Right cardiac atrium (tissue), 5 donors: ENCODE data around the gene GAS7. TPM values are rescaled to one million over a fixed set of nuclear protein-coding genes. Genes with fewer than 3 reads are reported as not detected.

Experiments used
- ATAC-seq, 2 donors: fragments of 200-7000 bp; cut with Tn5 transposase; one replicate each; pipeline versions ENCODE4 v1.8.0 to v1.9.1; 2020; ENCODE audit warnings: moderate library complexity in 2 of 2, mild to moderate bottlenecking in 1 of 2
- DNase-seq, 3 donors: peaks; one replicate each; pipeline ENCODE4 v3.0.0-alpha.2; 2020
- H3K27ac ChIP-seq: one replicate; pipeline ENCODE4 v1.5.1; 2013; ENCODE audit warnings: mild to moderate bottlenecking, low read length, control low read depth, moderate library complexity
- H3K27me3 ChIP-seq: one replicate; pipeline ENCODE4 v1.6.1; 2013; ENCODE audit not compliant: control insufficient read depth, insufficient read depth
- H3K4me1 ChIP-seq: one replicate; pipeline ENCODE4 v1.6.1; 2013; ENCODE audit warnings: low read length; ENCODE audit not compliant: control insufficient read depth, insufficient read depth
- H3K4me3 ChIP-seq: one replicate; pipeline ENCODE4 v1.5.1; 2013; ENCODE audit warnings: low read length, control low read depth
- H3K9me3 ChIP-seq: one replicate; pipeline ENCODE4 v1.6.1; 2013; ENCODE audit warnings: low read length; ENCODE audit not compliant: control insufficient read depth
- WGBS: extraction: QIAGEN DNeasy Blood & Tissue Kit; methylation state at CpG from one replicate; pipeline ENCODE4 v1.1.7; 2013; 5-methylcytosine and 5-hydroxymethylcytosine counted together
- intact Hi-C, 4 donors: fragments of 100-400 bp; cut with DNase I; formaldehyde crosslinking; loops; one replicate each; pipeline versions ENCODE4 v1.11.0 to v1.14.0; 2022 to 2023
- polyA plus RNA-seq: library from polyadenylated mRNA; stranded (reverse); fragments of 200-250 nt; gene quantifications from one replicate; pipeline ENCODE4 v1.2.3, GENCODE V29; 2013
- total RNA-seq, 4 donors: library from RNA; stranded (reverse); fragmentation: NEBNext Ultra II Directional; extraction: Animal tissue kit (Norgen Biotek cat#: 25700); gene quantifications; one replicate each; pipeline ENCODE4 v1.2.1, GENCODE V29; 2021
- donor health status: healthy with polysubstance abuse.
- donor health status: DM: no; HTN: yes; CAD: no.
- donor health status: DM: no; HTN: no; CAD: no.
- donor health status: DM: no; HTN: yes; CAD: no; lungs with severe emphysema.
- donor health status: DM: yes; HTN: yes; CAD: no.

GAS7 gene
- total and polyA plus RNA-seq, 5 donors = 40.3 to 200 (median 113) TPM

DNA sequence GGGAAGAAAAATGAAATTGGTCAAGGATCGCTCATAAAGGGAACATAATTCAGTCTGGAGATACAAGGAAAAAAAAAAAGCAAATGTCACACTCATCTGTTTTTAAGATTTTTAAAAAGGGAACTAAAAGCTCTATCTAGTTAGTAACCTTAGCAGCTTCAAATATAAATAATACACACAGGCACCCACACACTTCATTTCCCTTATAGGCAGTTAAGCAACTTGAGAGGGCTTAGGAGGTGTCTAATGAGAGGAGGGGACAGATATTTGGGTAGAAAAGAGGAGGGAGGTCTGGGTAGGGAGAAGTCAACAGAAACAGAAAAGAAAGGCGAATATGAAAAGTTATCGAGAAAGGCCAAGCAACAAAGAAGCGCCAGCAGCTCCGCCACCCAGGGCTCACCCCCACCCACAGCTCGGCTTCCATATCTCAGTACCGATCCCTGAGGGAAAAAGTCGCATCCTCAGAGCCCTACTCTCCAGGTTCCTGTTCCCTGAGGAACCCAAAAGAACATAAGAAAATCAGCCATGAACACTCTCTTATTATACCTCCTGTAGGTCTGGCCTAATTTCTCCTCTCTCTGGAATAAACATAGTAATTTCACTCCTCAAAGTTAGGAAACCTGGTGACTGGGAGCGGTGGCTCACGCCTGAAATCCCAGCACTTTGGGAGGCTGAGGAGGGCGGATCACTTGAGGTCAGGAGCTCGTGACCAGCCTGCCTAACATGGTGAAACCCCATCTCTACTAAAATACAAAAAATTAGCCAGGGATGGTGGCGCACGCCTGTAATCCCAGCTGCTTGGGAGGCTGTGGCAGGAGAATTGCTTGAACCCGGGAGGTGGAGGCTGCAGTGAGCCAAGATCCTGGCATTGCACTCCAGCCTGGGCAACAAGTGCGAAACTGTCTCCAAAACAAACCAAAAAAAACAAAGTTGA, 223.7 kb downstream of the GAS7 start:
- Histone ChIP-seq H3K4me1 (peaks cover 9% of the 10 kb centered on the region), H3K4me3 (no peak overlapping the region), H3K9me3 (no peaks in the 10 kb centered on the region), H3K27me3 (no peaks in the 10 kb centered on the region), H3K27ac (peak overlapping the region; percentile 77)
- intact Hi-C loops = loop anchor here in 1 of 4 donors (5.0 kb wide), 1 partner anchor 248 kb away; no protein-coding TSS in a partner anchor
- WGBS = 74% methylated on average over 16 of the region's 16 CpGs
- no peak for ATAC-seq
- no peak for DNase-seq

DNA sequence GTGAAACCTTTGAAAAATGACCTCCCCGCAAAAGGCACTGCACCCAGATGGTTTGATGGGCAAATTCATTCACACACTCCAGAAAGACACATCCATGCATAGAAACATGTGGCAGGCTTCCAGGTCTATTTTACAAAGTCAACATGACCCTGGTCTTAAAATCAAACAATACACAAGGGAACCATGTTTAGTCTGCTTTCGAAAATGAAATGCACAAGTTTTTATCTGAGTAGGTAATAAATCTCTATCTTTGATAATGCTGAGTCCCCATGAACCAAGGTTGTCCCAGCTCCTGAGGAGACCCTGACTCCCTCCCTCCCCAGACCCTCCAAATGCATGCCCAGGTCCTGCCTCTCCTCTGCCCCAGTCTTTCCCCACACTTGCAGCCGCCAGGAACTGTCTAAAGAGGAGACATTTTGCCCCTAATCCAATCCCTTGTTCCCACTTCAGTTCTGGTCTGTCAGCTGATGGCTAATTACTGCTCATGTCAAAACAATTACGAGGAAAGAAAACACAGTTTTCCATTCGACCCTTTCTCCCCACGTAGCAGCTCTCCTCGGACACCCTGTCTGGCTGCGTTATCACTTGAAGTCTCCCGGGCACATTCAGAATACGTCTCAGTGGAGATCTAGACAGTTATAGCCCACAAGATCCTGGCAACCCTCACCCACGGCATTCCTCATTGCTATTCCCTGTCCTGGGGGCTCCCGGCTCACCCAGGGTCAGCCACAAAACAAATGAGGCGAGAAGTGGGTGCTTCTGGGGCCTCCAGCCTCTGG, 224.5 kb downstream of the GAS7 start:
- H3K4me1 ChIP-seq = peaks cover 9% of the 10 kb centered on the region
- H3K4me3 ChIP-seq = no peak overlapping the region
- no peaks in the 10 kb centered on the region for H3K9me3 ChIP-seq
- peak overlapping the region; percentile 77 for H3K27ac ChIP-seq
- ATAC-seq (no peak), DNase-seq (no peak)
- no peaks in the 10 kb centered on the region for H3K27me3 ChIP-seq
- WGBS = 32% methylated on average over 13 of the region's 13 CpGs
- intact Hi-C loops = no loop called here

DNA sequence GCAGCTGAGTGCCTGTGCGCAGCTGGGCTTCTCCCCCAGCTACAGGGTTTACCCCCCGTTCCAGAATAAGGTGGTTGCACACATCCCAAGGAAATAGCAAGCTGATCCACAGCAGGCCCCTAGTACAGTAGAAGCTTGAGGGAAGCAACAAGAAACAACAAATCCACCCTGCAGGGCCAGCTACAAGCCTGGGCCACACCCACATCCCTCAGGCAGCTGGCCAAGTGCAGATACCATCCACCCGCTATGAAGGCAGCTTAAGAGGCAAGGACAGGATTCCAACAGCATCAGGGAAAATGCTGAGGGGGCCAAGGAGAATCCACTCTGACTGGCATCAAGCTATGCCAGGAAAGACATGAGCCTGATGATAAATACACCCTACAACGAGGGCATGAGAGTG, 226.4 kb downstream of the GAS7 start:
- Histone ChIP-seq H3K4me1 (peaks cover 9% of the 10 kb centered on the region), H3K27ac (no peak overlapping the region), H3K27me3 (no peaks in the 10 kb centered on the region), H3K4me3 (no peak overlapping the region), H3K9me3 (no peaks in the 10 kb centered on the region)
- ATAC-seq (peak; percentile 83 to 89), DNase-seq (peak; percentile 86 to 95 (median 90))
- 36% methylated on average over 4 of the region's 4 CpGs for WGBS
- intact Hi-C loops = no loop called here

DNA sequence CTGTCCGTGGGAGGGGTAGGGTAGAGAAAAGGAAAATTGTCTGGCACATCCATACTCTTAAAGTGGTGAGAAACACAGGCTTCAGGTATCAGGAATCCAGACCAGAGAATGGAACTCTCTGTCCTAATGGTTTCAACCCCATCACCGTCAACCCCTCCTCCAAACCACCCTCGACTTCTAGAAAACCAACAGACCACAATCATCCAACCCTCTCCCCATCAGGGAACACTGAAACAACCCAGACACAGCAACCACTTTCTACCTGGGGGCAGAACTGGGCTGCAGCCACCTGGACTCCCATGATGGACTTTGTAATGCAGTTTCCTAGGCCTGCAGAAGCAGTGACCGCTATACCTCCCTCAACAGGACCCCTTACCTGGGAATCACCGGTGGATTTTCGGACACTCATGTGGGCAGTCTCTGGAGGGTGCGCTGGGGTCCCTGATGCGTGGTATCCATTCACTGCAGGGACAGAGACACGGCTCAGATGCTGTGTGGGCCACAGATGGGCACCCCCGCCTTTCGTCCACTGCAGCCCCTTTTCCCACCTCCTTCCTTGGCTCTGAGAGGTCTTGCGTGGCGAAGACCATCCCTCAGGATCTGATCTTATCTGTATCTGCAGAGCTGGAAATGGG, 229.0 kb downstream of the GAS7 start:
- Histone ChIP-seq H3K27ac (no peak overlapping the region), H3K9me3 (no peaks in the 10 kb centered on the region), H3K4me1 (peaks cover 9% of the 10 kb centered on the region), H3K4me3 (no peak overlapping the region), H3K27me3 (no peaks in the 10 kb centered on the region)
- intact Hi-C loops = loop anchor here in 3 of 4 donors (5.0 to 10.0 kb wide), 2 partner anchors 255 to 258 kb away; no protein-coding TSS in a partner anchor
- DNase-seq = no peak
- 79% methylated on average over 13 of the region's 13 CpGs for WGBS
- no peak for ATAC-seq

DNA sequence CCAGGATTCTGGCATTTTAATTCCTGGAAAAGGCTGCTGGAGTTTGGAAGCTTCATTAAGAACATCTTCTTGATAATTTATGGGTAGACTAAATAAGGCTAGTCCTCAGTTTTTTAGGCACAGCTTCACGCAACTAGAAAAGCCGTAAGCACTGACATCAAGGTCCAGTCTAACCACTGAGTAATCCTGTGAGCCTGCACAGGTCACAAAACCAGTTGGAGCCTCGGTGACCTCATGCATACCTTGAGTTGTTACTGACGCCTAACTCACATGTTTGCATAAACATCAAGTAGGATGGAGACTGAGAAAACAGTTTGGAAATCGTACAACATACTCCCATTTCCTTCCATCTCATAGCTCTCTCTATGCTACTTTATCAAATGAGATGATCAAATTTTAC, 229.5 kb downstream of the GAS7 start:
- Histone ChIP-seq H3K4me1 (peaks cover 6% of the 10 kb centered on the region), H3K4me3 (no peak overlapping the region), H3K27me3 (no peaks in the 10 kb centered on the region), H3K9me3 (no peaks in the 10 kb centered on the region), H3K27ac (no peak overlapping the region)
- ATAC-seq (no peak), DNase-seq (no peak)
- intact Hi-C loops = loop anchor here in 3 of 4 donors (5.0 to 10.0 kb wide), 2 partner anchors 256 to 258 kb away; no protein-coding TSS in a partner anchor
- WGBS = 76% methylated on average over 5 of the region's 5 CpGs

DNA sequence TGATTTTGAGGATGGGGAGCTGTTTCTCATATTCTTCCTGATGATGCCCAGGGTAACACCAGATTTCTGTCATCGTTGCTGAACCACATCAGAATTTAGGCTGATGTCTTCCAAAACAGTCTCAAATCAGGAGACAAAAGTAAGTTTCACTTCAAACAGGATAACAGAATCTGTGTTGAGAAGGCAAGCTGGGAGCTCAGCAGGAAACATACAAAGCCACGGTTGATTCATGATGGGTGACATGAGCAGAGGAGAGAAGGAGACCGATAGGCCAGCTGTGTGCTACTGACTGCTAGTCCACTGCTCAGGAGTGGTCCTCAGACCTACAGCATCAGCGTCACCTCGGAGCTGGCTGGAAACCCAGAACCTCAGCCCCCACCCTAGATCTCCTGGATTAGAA, 230.4 kb downstream of the GAS7 start:
- no peak overlapping the region for H3K4me3 ChIP-seq
- H3K4me1 ChIP-seq = peaks cover 4% of the 10 kb centered on the region
- WGBS = 42% methylated on average over 5 of the region's 5 CpGs
- intact Hi-C loops = loop anchor here in 3 of 4 donors (5.0 to 10.0 kb wide), 2 partner anchors 257 to 259 kb away; no protein-coding TSS in a partner anchor
- no peaks in the 10 kb centered on the region for H3K9me3 ChIP-seq
- H3K27ac ChIP-seq = no peak overlapping the region
- no peaks in the 10 kb centered on the region for H3K27me3 ChIP-seq
- ATAC-seq (no peak), DNase-seq (no peak)

DNA sequence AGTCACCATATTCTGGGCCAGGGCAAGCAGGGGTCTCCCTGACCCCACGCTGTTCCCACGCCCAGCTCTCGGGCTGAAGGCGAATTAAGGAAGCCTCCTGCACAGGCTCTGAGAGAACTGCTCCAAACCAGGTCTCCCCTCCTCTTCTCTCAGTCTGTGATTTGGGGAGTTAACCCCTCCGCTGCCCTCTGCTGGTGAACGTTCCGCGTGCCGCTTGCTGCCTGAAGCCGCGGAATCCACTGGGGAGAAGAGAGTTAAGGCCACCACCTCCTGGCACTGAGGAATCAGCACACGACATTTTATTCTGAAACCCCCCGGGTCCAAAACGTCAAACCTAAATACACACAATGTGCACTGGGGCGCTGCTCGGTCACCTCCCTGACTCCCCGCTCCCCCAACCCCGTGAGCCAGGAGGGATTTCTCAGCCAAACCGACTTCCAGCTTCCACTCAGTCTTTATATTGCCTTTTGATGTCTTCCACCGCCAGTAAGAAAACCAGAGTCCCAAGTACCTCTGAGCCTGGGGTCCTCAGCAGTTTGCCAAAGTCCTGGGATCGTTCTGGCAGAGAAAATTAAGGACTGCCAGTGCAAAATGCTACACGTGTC, 238.9 kb downstream of the GAS7 start:
- no peaks in the 10 kb centered on the region for H3K4me1 ChIP-seq
- intact Hi-C loops = no loop called here
- WGBS = 11% methylated on average over 22 of the region's 22 CpGs
- no peak overlapping the region for H3K4me3 ChIP-seq
- H3K9me3 ChIP-seq = no peaks in the 10 kb centered on the region
- no peaks in the 10 kb centered on the region for H3K27me3 ChIP-seq
- DNase-seq = peak in 1 of 3 donors; percentile 78
- no peak overlapping the region for H3K27ac ChIP-seq
- no peak for ATAC-seq

DNA sequence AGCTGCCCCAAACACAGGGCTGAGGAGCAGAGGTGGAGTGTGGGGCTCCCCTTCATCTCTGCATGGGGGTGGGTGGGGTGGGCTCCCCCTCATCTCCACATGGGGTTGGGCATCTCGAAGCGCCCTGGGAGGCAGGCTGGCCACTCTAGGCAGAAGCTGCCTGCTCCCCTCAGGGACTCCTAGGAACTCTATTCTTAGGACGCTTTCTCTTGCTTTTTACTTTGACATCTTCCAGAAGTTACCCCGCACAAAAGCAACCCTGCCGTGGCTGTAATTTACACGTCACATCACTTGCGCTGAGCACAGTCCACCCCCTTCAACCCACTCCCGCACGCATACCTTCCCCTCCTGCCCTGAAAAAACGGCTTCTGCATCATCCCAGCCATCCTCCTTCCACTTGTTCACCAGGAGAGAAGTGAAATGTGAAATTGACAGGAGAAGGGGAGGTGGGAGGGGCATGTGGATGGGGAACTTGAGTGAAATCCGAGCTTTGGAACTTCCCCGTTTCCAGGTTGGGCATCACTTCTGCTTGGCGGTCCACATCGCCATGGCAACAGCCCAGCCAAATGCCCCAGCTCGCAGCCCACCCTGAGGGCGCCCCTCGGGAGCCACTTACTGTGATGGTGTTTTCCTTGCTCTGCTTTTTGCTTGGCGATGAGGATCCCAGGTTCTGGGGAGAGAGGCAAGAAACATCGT, 239.7 kb downstream of the GAS7 start:
- 51% methylated on average over 19 of the region's 19 CpGs for WGBS
- no peak for ATAC-seq
- intact Hi-C loops = no loop called here

DNA sequence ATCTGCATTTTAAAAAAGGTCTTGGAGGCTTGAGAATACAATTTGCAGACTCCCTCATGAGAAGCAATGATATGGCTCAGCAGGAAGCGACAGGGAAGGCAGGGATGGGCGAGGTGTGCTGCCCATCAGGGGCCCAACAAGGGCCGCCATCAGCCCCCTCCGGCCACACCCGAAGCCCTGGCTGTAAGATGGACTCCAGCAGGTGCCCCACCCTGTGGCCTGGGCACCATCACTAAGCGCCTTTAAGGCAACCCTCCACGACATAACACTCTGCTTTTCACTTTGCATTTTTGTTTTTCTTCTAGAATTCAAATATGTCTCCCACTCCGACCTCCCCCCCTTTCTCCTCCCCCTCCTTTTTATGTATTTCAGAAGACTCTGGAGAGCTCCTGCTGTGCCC, 241.2 kb downstream of the GAS7 start:
- ATAC-seq (no peak), DNase-seq (no peak)
- intact Hi-C loops = no loop called here
- H3K4me3 ChIP-seq = no peak overlapping the region
- H3K27me3 ChIP-seq = no peaks in the 10 kb centered on the region
- no peaks in the 10 kb centered on the region for H3K4me1 ChIP-seq
- WGBS = 77% methylated on average over 8 of the region's 8 CpGs
- no peak overlapping the region for H3K27ac ChIP-seq
- no peaks in the 10 kb centered on the region for H3K9me3 ChIP-seq

More for the DNA sequence above, 239.7 kb downstream of the GAS7 start:
- Histone ChIP-seq H3K4me3 (no peak overlapping the region), H3K9me3 (no peaks in the 10 kb centered on the region), H3K27me3 (no peaks in the 10 kb centered on the region), H3K4me1 (no peaks in the 10 kb centered on the region), H3K27ac (no peak overlapping the region)
- no peak for DNase-seq
